WTC11 (cell line): Measurements from ENCODE around the gene FBLN2. TPM values are rescaled to one million over a fixed set of nuclear protein-coding genes. Genes with fewer than 3 reads are reported as not detected.

Experiments used
- ATAC-seq: fragments of 200-7000 bp; cut with Tn5 transposase; 2 replicates; pipeline ENCODE4 v1.10.0; 2021; ENCODE audit warnings: mild to moderate bottlenecking, moderate library complexity
- CTCF ChIA-PET: fragments of 300-600 bp; sonication (Branson Sonifier 250); formaldehyde crosslinking; loops from one replicate; lab custom pipeline; 2021; ENCODE audit warnings: antibody characterized with exemption; lab: Charles Lee
- POLR2A ChIA-PET: fragments of 350-600 bp; sonication (Branson Sonifier 250); formaldehyde crosslinking; loops from one replicate; lab custom pipeline; 2021; ENCODE audit warnings: antibody characterized with exemption; lab: Charles Lee
- DNase-seq: peaks from one replicate; pipeline ENCODE4 v3.0.0; 2021; ENCODE audit warnings: low spot score
- H3K27ac Mint-ChIP-seq: 2 replicates; pipeline ENCODE4 v1.8.0; 2021; ENCODE audit warnings: mixed read lengths
- H3K27me3 Mint-ChIP-seq: 2 replicates; pipeline ENCODE4 v1.8.0; 2021; ENCODE audit warnings: low read depth, mild to moderate bottlenecking, moderate library complexity, mixed read lengths
- H3K36me3 Mint-ChIP-seq: 2 replicates; pipeline ENCODE4 v1.8.0; 2021; ENCODE audit warnings: mixed read lengths
- H3K4me1 Mint-ChIP-seq: 2 replicates; pipeline ENCODE4 v1.8.0; 2022; ENCODE audit warnings: mixed read lengths
- H3K4me3 Mint-ChIP-seq: 2 replicates; pipeline ENCODE4 v1.8.0; 2021; ENCODE audit warnings: mild to moderate bottlenecking, moderate library complexity, mixed read lengths
- H3K9me3 Mint-ChIP-seq: 2 replicates; pipeline ENCODE4 v1.8.0; 2021; ENCODE audit warnings: mixed read lengths
- AR ChIP-seq: fragments of 250-450 bp; sonication (Bioruptor Pico); IDR thresholded peaks from 2 replicates; pipeline ENCODE4 v1.9.0; 2021; ENCODE audit warnings: mild to moderate bottlenecking
- ATF6 ChIP-seq: sonication (generic); formaldehyde crosslinking; IDR thresholded peaks from 2 replicates; pipeline ENCODE4 v1.8.1; 2023; ENCODE audit warnings: mild to moderate bottlenecking, missing genetic modification reagents
- E2F4 ChIP-seq: sonication (generic); formaldehyde crosslinking; IDR thresholded peaks from 2 replicates; pipeline ENCODE4 v1.8.1; 2022; ENCODE audit warnings: low read depth, mild to moderate bottlenecking, moderate library complexity, missing genetic modification reagents, borderline replicate concordance
- FOXK1 ChIP-seq: sonication (generic); formaldehyde crosslinking; IDR thresholded peaks from 2 replicates; pipeline ENCODE4 v1.8.0; 2022; ENCODE audit warnings: mild to moderate bottlenecking, moderate library complexity, missing genetic modification reagents
- GRHL2 ChIP-seq: fragments of 250-450 bp; sonication (Bioruptor Pico); IDR thresholded peaks from 2 replicates; pipeline ENCODE4 v1.8.0; 2022; ENCODE audit warnings: mild to moderate bottlenecking, moderate library complexity; ENCODE audit not compliant: insufficient replicate concordance, severe bottlenecking
- HMGA2 ChIP-seq: fragments of 250-450 bp; sonication (Bioruptor Pico); IDR thresholded peaks from 2 replicates; pipeline ENCODE4 v1.4.0; 2021; ENCODE audit warnings: mild to moderate bottlenecking, moderate library complexity
- KAT7 ChIP-seq: sonication (generic); formaldehyde crosslinking; IDR thresholded peaks from 2 replicates; pipeline ENCODE4 v1.8.1; 2023; ENCODE audit warnings: missing genetic modification reagents, mild to moderate bottlenecking, borderline replicate concordance
- NR3C1 ChIP-seq: sonication (generic); formaldehyde crosslinking; conservative IDR thresholded peaks from 2 replicates; pipeline ENCODE4 v1.8.1; 2023; ENCODE audit warnings: low read depth, mild to moderate bottlenecking, missing genetic modification reagents
- TCF7 ChIP-seq: sonication (generic); formaldehyde crosslinking; IDR thresholded peaks from 2 replicates; pipeline ENCODE4 v1.8.0; 2022; ENCODE audit warnings: mild to moderate bottlenecking, low read depth, missing genetic modification reagents, moderate library complexity
- ZBTB43 ChIP-seq: sonication (generic); formaldehyde crosslinking; IDR thresholded peaks from 2 replicates; pipeline ENCODE4 v1.8.1; 2023; ENCODE audit warnings: mild to moderate bottlenecking, missing genetic modification reagents
- ZNF138 ChIP-seq: sonication (generic); formaldehyde crosslinking; conservative IDR thresholded peaks from 2 replicates; pipeline ENCODE4 v1.8.1; 2022; ENCODE audit warnings: mild to moderate bottlenecking, moderate library complexity, missing genetic modification reagents
- ZNF263 ChIP-seq: sonication (generic); formaldehyde crosslinking; IDR thresholded peaks from 2 replicates; pipeline ENCODE4 v1.8.1; 2022; ENCODE audit warnings: low read depth, mild to moderate bottlenecking, moderate library complexity, missing genetic modification reagents
- ZNF281 ChIP-seq: sonication (generic); formaldehyde crosslinking; IDR thresholded peaks from 2 replicates; pipeline ENCODE4 v1.8.0; 2023; ENCODE audit warnings: mild to moderate bottlenecking, missing genetic modification reagents
- ZNF317 ChIP-seq: sonication (generic); formaldehyde crosslinking; IDR thresholded peaks from 2 replicates; pipeline ENCODE4 v1.8.1; 2023; ENCODE audit warnings: low read depth, mild to moderate bottlenecking, moderate library complexity, missing genetic modification reagents, borderline replicate concordance
- ZNF423 ChIP-seq: fragments of 250-450 bp; sonication (Bioruptor Pico); IDR thresholded peaks from 2 replicates; pipeline ENCODE4 v2.1.2; 2022; ENCODE audit warnings: mild to moderate bottlenecking, moderate library complexity
- ZNF512 ChIP-seq: sonication (generic); formaldehyde crosslinking; IDR thresholded peaks from 2 replicates; pipeline ENCODE4 v1.8.1; 2022; ENCODE audit warnings: missing genetic modification reagents, borderline replicate concordance
- ZNF532 ChIP-seq: fragments of 250-450 bp; sonication (Bioruptor Pico); IDR thresholded peaks from 2 replicates; pipeline ENCODE4 v1.9.0; 2021; ENCODE audit warnings: mild to moderate bottlenecking, borderline replicate concordance
- ZNF671 ChIP-seq: fragments of 250-450 bp; sonication (Bioruptor Pico); IDR thresholded peaks from 2 replicates; pipeline ENCODE4 v1.8.0; 2021; ENCODE audit warnings: mild to moderate bottlenecking
- total RNA-seq: library from RNA; stranded (reverse); gene quantifications from 3 replicates; pipeline ENCODE4 v1.2.3, GENCODE V29; 2021

The FBLN2 gene
- total RNA-seq, 1 experiment from 2014 or later = 20.7 TPM

GRCh38 chr3:13666781-13667709 is 118.1 kb downstream of the FBLN2 start (continued):
- TF ChIP-seq ZNF512 (CRISPR knock-in tag) (no peak), KAT7 (CRISPR knock-in tag) (no peak), HMGA2 (no peak)
- TF ChIP-seq, all 79 proteins: peak for 0

GRCh38 chr3:13668136-13668535 is 119.2 kb downstream of the FBLN2 start:
- no peak overlapping the region for H3K4me3 Mint-ChIP-seq
- DNase-seq (no peak), ATAC-seq (no peak)
- CTCF ChIA-PET = interaction anchor here (1.0 kb wide), 1 partner anchor 11 kb away, joined by 5 read pairs; no protein-coding TSS in a partner anchor
- no peaks in the 10 kb centered on the region for H3K36me3 Mint-ChIP-seq
- H3K4me1 Mint-ChIP-seq = peaks cover 10% of the 10 kb centered on the region
- H3K27me3 Mint-ChIP-seq = peaks cover 4% of the 10 kb centered on the region; the same call in 1 of the 2 replicates
- H3K9me3 Mint-ChIP-seq = no peaks in the 10 kb centered on the region
- H3K27ac Mint-ChIP-seq = no peak overlapping the region
- POLR2A ChIA-PET = no interaction called here
- no peak for TF ChIP-seq ZBTB43 (CRISPR knock-in tag)
- TF ChIP-seq ZNF423 (CRISPR knock-in tag) = no peak
- TF ChIP-seq AR = no peak
- TF ChIP-seq E2F4 = no peak
- TF ChIP-seq ZNF281 = no peak
- TF ChIP-seq FOXK1 (CRISPR knock-in tag) = no peak
- TF ChIP-seq ZNF138 = no peak
- no peak for TF ChIP-seq ZNF532 (CRISPR knock-in tag)
- TF ChIP-seq GRHL2 (CRISPR knock-in tag) = no peak
- TF ChIP-seq ZNF263 (CRISPR knock-in tag) = no peak
- no peak for TF ChIP-seq TCF7 (CRISPR knock-in tag)
- TF ChIP-seq ATF6 (CRISPR knock-in tag) = no peak
- no peak for TF ChIP-seq ZNF671 (CRISPR knock-in tag)
- no peak for TF ChIP-seq NR3C1 (CRISPR knock-in tag)
- TF ChIP-seq ZNF317 (CRISPR knock-in tag) = no peak
